ENCODE measurements around the gene PPARA.

- no peak for TF ChIP-seq CTCF (conservative IDR thresholded peaks at IDR 0.05; ENCODE audit: low read length)
- TF ChIP-seq EZH2phosphoT487 (IDR thresholded peaks at IDR 0.05; ENCODE audit: borderline replicate concordance, low read depth, low read length) = no peak
Observed at GRCh38 chr22:46262449-46263215, 112.3 kb downstream of the PPARA start.
